ENCODE data around the gene TLR6.

DNA sequence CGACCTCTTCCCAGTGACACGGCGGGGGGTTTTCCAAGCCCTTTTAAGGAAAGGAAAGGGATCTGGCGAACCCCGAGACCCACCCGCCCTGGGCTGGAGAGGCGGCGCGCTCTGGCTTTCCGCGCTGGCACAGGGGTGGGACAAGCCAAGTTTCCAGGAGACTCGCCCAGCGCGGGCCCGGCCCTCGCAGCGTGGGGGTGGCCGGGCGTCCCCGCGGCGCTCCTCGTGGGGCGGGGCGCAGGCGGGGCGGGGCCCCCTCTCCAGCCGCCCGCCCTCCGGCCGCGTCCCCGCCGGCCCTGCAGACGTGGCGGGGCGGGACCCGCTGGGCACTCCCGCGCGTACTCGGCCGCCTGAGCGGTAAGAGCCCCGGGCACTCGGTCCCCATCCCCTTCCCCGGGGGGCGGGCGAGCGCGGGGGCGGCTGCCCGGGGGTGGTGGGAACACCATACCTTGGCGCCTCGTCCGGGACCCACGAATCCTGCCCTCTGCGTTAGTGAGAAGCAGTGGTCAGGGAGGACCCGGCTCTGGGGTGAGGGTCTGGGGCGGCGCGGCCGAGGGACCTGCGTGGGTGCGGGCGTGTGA lies 11.0 kb upstream of the TLR6 start, which contains the start of gene FAM114A1:
- TF ChIP-seq SUZ12 (IDR thresholded peaks at IDR 0.05; ENCODE audit: extremely low read depth, insufficient read depth, insufficient read length) (no peak), ZNF274 (IDR thresholded peaks at IDR 0.05; ENCODE audit: low read depth, low read length) (no peak)
